ENCODE measurements around the gene CGB8.
"Not testable (repeated sequence)": the region's sequence is repeated elsewhere in the genome, so short reads cannot be mapped to it uniquely, and the experiment has no call there.

The CGB8 gene

GRCh38 chr19:49084206-49085019, 35.5 kb upstream of the CGB8 start:
- Histone ChIP-seq H3K4me3 (ENCODE audit: insufficient read depth, low read depth, low read length) (peak overlapping the region; percentile 62), H3K36me3 (ENCODE audit: control insufficient read depth, insufficient read depth, low read length) (peaks cover 22% of the 10 kb centered on the region), H3K9me3 (ENCODE audit: control insufficient read depth, low read length) (no peaks in the 10 kb centered on the region), H3K27me3 (ENCODE audit: control insufficient read depth, insufficient read depth, low read length, poor library complexity, severe bottlenecking) (peaks cover 10% of the 10 kb centered on the region), H3K4me1 (ENCODE audit: control insufficient read depth, insufficient read depth, low read length) (peaks cover 4% of the 10 kb centered on the region), H3K27ac (ENCODE audit: insufficient read depth, low read depth, low read length, poor library complexity, severe bottlenecking) (no peak overlapping the region)
- 80 to 84% methylated on average over 26 of the region's 26 CpGs for WGBS, 2 experiments

GRCh38 chr19:49081273-49081672, 32.4 kb upstream of the CGB8 start:
- no peaks in the 10 kb centered on the region for H3K9me3 ChIP-seq (ENCODE audit: control insufficient read depth, low read length)
- H3K36me3 ChIP-seq (ENCODE audit: control insufficient read depth, insufficient read depth, low read length): no peaks in the 10 kb centered on the region
- H3K4me3 ChIP-seq (ENCODE audit: insufficient read depth, low read depth, low read length): no peak overlapping the region
- no peaks in the 10 kb centered on the region for H3K4me1 ChIP-seq (ENCODE audit: control insufficient read depth, insufficient read depth, low read length)
- H3K27ac ChIP-seq (ENCODE audit: insufficient read depth, low read depth, low read length, poor library complexity, severe bottlenecking): no peak overlapping the region
- WGBS, 2 experiments: 80 to 81% methylated on average over 1 of the region's 1 CpG
- H3K27me3 ChIP-seq (ENCODE audit: control insufficient read depth, insufficient read depth, low read length, poor library complexity, severe bottlenecking): peaks cover 10% of the 10 kb centered on the region

GRCh38 chr19:49080392-49080791, 31.5 kb upstream of the CGB8 start:
- H3K27me3 ChIP-seq (ENCODE audit: control insufficient read depth, insufficient read depth, low read length, poor library complexity, severe bottlenecking): peaks cover 10% of the 10 kb centered on the region
- H3K4me3 ChIP-seq (ENCODE audit: insufficient read depth, low read depth, low read length): no peak overlapping the region
- 85 to 90% methylated on average over 4 of the region's 4 CpGs for WGBS, 2 experiments
- H3K4me1 ChIP-seq (ENCODE audit: control insufficient read depth, insufficient read depth, low read length): no peaks in the 10 kb centered on the region
- no peak overlapping the region for H3K27ac ChIP-seq (ENCODE audit: insufficient read depth, low read depth, low read length, poor library complexity, severe bottlenecking)
- H3K36me3 ChIP-seq (ENCODE audit: control insufficient read depth, insufficient read depth, low read length): no peaks in the 10 kb centered on the region
- no peaks in the 10 kb centered on the region for H3K9me3 ChIP-seq (ENCODE audit: control insufficient read depth, low read length)

GRCh38 chr19:49074869-49075268, 26.0 kb upstream of the CGB8 start:
- not testable (repeated sequence) for H3K27ac ChIP-seq (ENCODE audit: insufficient read depth, low read depth, low read length, poor library complexity, severe bottlenecking); H3K4me1 ChIP-seq (ENCODE audit: control insufficient read depth, insufficient read depth, low read length); H3K9me3 ChIP-seq (ENCODE audit: control insufficient read depth, low read length); H3K4me3 ChIP-seq (ENCODE audit: insufficient read depth, low read depth, low read length); H3K36me3 ChIP-seq (ENCODE audit: control insufficient read depth, insufficient read depth, low read length)
- peaks cover 47% of the 10 kb centered on the region for H3K27me3 ChIP-seq (ENCODE audit: control insufficient read depth, insufficient read depth, low read length, poor library complexity, severe bottlenecking)
- 24 to 32% methylated on average over 7 to 8 of the region's 9 CpGs for WGBS, 2 experiments

- WGBS, 2 experiments: 72 to 76% methylated on average over 21 to 22 of the region's 23 CpGs
- Histone ChIP-seq H3K27me3 (ENCODE audit: control insufficient read depth, insufficient read depth, low read length, poor library complexity, severe bottlenecking) (peaks cover 59% of the 10 kb centered on the region), H3K4me3 (ENCODE audit: insufficient read depth, low read depth, low read length) (no peak overlapping the region), H3K4me1 (ENCODE audit: control insufficient read depth, insufficient read depth, low read length) (no peaks in the 10 kb centered on the region), H3K36me3 (ENCODE audit: control insufficient read depth, insufficient read depth, low read length) (no peaks in the 10 kb centered on the region), H3K9me3 (ENCODE audit: control insufficient read depth, low read length) (no peaks in the 10 kb centered on the region), H3K27ac (ENCODE audit: insufficient read depth, low read depth, low read length, poor library complexity, severe bottlenecking) (no peak overlapping the region)
Measured at GRCh38 chr19:49073514-49074378, 24.8 kb upstream of the CGB8 start.

- H3K27ac ChIP-seq (ENCODE audit: insufficient read depth, low read depth, low read length, poor library complexity, severe bottlenecking): no peak overlapping the region
- H3K4me1 ChIP-seq (ENCODE audit: control insufficient read depth, insufficient read depth, low read length): no peaks in the 10 kb centered on the region
- H3K36me3 ChIP-seq (ENCODE audit: control insufficient read depth, insufficient read depth, low read length): no peaks in the 10 kb centered on the region
- WGBS, 2 experiments: 26% methylated on average over 93 of the region's 93 CpGs
- H3K27me3 ChIP-seq (ENCODE audit: control insufficient read depth, insufficient read depth, low read length, poor library complexity, severe bottlenecking): peaks cover 67% of the 10 kb centered on the region
- H3K9me3 ChIP-seq (ENCODE audit: control insufficient read depth, low read length): no peaks in the 10 kb centered on the region
- H3K4me3 ChIP-seq (ENCODE audit: insufficient read depth, low read depth, low read length): no peak overlapping the region
Measured at GRCh38 chr19:49071860-49072547, 23.1 kb upstream of the CGB8 start.

GRCh38 chr19:49070416-49070815, 21.5 kb upstream of the CGB8 start:
- H3K9me3 ChIP-seq (ENCODE audit: control insufficient read depth, low read length): no peaks in the 10 kb centered on the region
- WGBS, 2 experiments: 94% methylated on average over 21 of the region's 21 CpGs
- H3K27me3 ChIP-seq (ENCODE audit: control insufficient read depth, insufficient read depth, low read length, poor library complexity, severe bottlenecking): peaks cover 83% of the 10 kb centered on the region
- H3K27ac ChIP-seq (ENCODE audit: insufficient read depth, low read depth, low read length, poor library complexity, severe bottlenecking): no peak overlapping the region
- peaks cover 9% of the 10 kb centered on the region for H3K4me1 ChIP-seq (ENCODE audit: control insufficient read depth, insufficient read depth, low read length)
- no peak overlapping the region for H3K4me3 ChIP-seq (ENCODE audit: insufficient read depth, low read depth, low read length)
- H3K36me3 ChIP-seq (ENCODE audit: control insufficient read depth, insufficient read depth, low read length): no peaks in the 10 kb centered on the region

- 89 to 92% methylated on average over 9 of the region's 9 CpGs for WGBS, 2 experiments
- H3K9me3 ChIP-seq (ENCODE audit: control insufficient read depth, low read length): no peaks in the 10 kb centered on the region
- peaks cover 90% of the 10 kb centered on the region for H3K27me3 ChIP-seq (ENCODE audit: control insufficient read depth, insufficient read depth, low read length, poor library complexity, severe bottlenecking)
- H3K4me3 ChIP-seq (ENCODE audit: insufficient read depth, low read depth, low read length): no peak overlapping the region
- H3K4me1 ChIP-seq (ENCODE audit: control insufficient read depth, insufficient read depth, low read length): peaks cover 12% of the 10 kb centered on the region
- H3K36me3 ChIP-seq (ENCODE audit: control insufficient read depth, insufficient read depth, low read length): no peaks in the 10 kb centered on the region
- H3K27ac ChIP-seq (ENCODE audit: insufficient read depth, low read depth, low read length, poor library complexity, severe bottlenecking): no peak overlapping the region
Measured at GRCh38 chr19:49069026-49069425, 20.1 kb upstream of the CGB8 start.

- Histone ChIP-seq H3K36me3 (ENCODE audit: control insufficient read depth, insufficient read depth, low read length) (no peaks in the 10 kb centered on the region), H3K27me3 (ENCODE audit: control insufficient read depth, insufficient read depth, low read length, poor library complexity, severe bottlenecking) (peaks cover 78% of the 10 kb centered on the region), H3K9me3 (ENCODE audit: control insufficient read depth, low read length) (no peaks in the 10 kb centered on the region), H3K4me3 (ENCODE audit: insufficient read depth, low read depth, low read length) (no peak overlapping the region), H3K27ac (ENCODE audit: insufficient read depth, low read depth, low read length, poor library complexity, severe bottlenecking) (no peak overlapping the region), H3K4me1 (ENCODE audit: control insufficient read depth, insufficient read depth, low read length) (peaks cover 15% of the 10 kb centered on the region)
- 79 to 83% methylated on average over 3 of the region's 3 CpGs for WGBS, 2 experiments
Measured at GRCh38 chr19:49067554-49067953, 18.6 kb upstream of the CGB8 start.

All from ectodermal cell (in vitro differentiated cells).